Smooth muscle cell (in vitro differentiated cells): ENCODE results near the gene SPOUT1. TPM values are rescaled to one million over a fixed set of nuclear protein-coding genes. Genes with fewer than 3 reads are reported as not detected.
A peak's percentile ranks its signal among the peaks of the same experiment; 100 is the strongest.

Experiments
- DNase-seq: peaks from one replicate; lab custom pipeline; 2025; ENCODE audit not compliant: unreplicated experiment; lab: John Stamatoyannopoulos, UW
- H2AFZ ChIP-seq: fragments of 200-600 bp; sonication (generic); 2 replicates; pipeline ENCODE4 v1.6.0; 2016; ENCODE audit warnings: antibody characterized with exemption, low read depth, mild to moderate bottlenecking
- H3F3A ChIP-seq: fragments of 200-600 bp; sonication (generic); 2 replicates; pipeline ENCODE4 v1.6.0; 2017; ENCODE audit warnings: antibody characterized with exemption, low read depth
- H3K27ac ChIP-seq: fragments of 200-600 bp; sonication (generic); 2 replicates; pipeline ENCODE4 v1.5.1; 2016; ENCODE audit warnings: low read depth, mild to moderate bottlenecking
- H3K27me3 ChIP-seq: fragments of 200-600 bp; sonication (generic); 2 replicates; pipeline ENCODE4 v1.6.1; 2016; ENCODE audit warnings: low read depth, mild to moderate bottlenecking
- H3K36me3 ChIP-seq: fragments of 200-600 bp; sonication (generic); 2 replicates; pipeline ENCODE4 v1.5.1; 2016; ENCODE audit warnings: low read depth
- H3K4me1 ChIP-seq: fragments of 200-600 bp; sonication (generic); 2 replicates; pipeline ENCODE4 v1.5.1; 2016; ENCODE audit warnings: low read depth
- H3K4me2 ChIP-seq: fragments of 200-600 bp; sonication (generic); 2 replicates; pipeline ENCODE4 v1.6.0; 2016; ENCODE audit warnings: mild to moderate bottlenecking
- H3K4me3 ChIP-seq: fragments of 200-600 bp; sonication (generic); 2 replicates; pipeline ENCODE4 v1.5.1; 2016; ENCODE audit warnings: mild to moderate bottlenecking
- H3K79me2 ChIP-seq: fragments of 200-600 bp; sonication (generic); 2 replicates; pipeline ENCODE4 v1.6.0; 2016; ENCODE audit warnings: low read depth, mild to moderate bottlenecking
- H3K9ac ChIP-seq: fragments of 200-600 bp; sonication (generic); 2 replicates; pipeline ENCODE4 v1.6.0; 2016; ENCODE audit warnings: low read depth
- H3K9me3 ChIP-seq: fragments of 200-600 bp; sonication (generic); replicated peaks from 2 replicates; pipeline ENCODE4 v1.5.1; 2016; ENCODE audit warnings: low read depth
- H4K20me1 ChIP-seq: fragments of 200-600 bp; sonication (generic); 2 replicates; pipeline ENCODE4 v1.6.0; 2016; ENCODE audit warnings: low read depth
- CTCF ChIP-seq: fragments of 200-600 bp; sonication (generic); IDR thresholded peaks from 2 replicates; pipeline ENCODE4 v1.5.1; 2017; ENCODE audit warnings: borderline replicate concordance, mild to moderate bottlenecking, antibody characterized with exemption; ENCODE audit not compliant: insufficient read depth, poor library complexity, severe bottlenecking
- WGBS: methylation state at CpG from one replicate; pipeline ENCODE4 v1.1.7; 2016; ENCODE audit warnings: low lambda C conversion rate; 5-methylcytosine and 5-hydroxymethylcytosine counted together
- polyA plus RNA-seq: library from polyadenylated mRNA; unstranded; fragments of >200 nt; fragmentation: Nextera tagmentation; extraction: Ambion mirVana; gene quantifications from 2 replicates; pipeline ENCODE4 v1.2.1, GENCODE V29; 2016
- total RNA-seq: library from RNA; depleted of rRNA; stranded (reverse); fragments of >200 nt; gene quantifications from 2 replicates; pipeline ENCODE4 v1.2.3, GENCODE V29; 2014

The SPOUT1 gene
- total and polyA plus RNA-seq, 2 experiments from 2014 or later, result 8.7 to 50.4 TPM

GRCh38 chr9:128820665-128821583, 8.7 kb downstream of the SPOUT1 start:
- Histone ChIP-seq H3K27me3 (no peaks in the 10 kb centered on the region), H3K9ac (no peak overlapping the region), H3K27ac (no peak overlapping the region), H3K9me3 (no peaks in the 10 kb centered on the region), H4K20me1 (no peaks in the 10 kb centered on the region), H3K79me2 (no peaks in the 10 kb centered on the region), H3K4me2 (no peak overlapping the region), H3K4me3 (no peak overlapping the region), H3K4me1 (peaks cover 3% of the 10 kb centered on the region), H3F3A (no peaks in the 10 kb centered on the region), H3K36me3 (no peaks in the 10 kb centered on the region), H2AFZ (no peak overlapping the region)
- WGBS, result 95% methylated on average over 24 of the region's 24 CpGs
- no peak for TF ChIP-seq CTCF
- no peak for DNase-seq

- H3K79me2 ChIP-seq, result no peaks in the 10 kb centered on the region
- no peaks in the 10 kb centered on the region for H3K36me3 ChIP-seq
- no peak overlapping the region for H3K27ac ChIP-seq
- peak overlapping the region; percentile 93 for H3K4me2 ChIP-seq
- H2AFZ ChIP-seq, result no peak overlapping the region
- no peak for TF ChIP-seq CTCF
- H3K9ac ChIP-seq, result no peak overlapping the region
- no peaks in the 10 kb centered on the region for H3F3A ChIP-seq
- no peaks in the 10 kb centered on the region for H4K20me1 ChIP-seq
- no peaks in the 10 kb centered on the region for H3K9me3 ChIP-seq
- no peaks in the 10 kb centered on the region for H3K27me3 ChIP-seq
- peak overlapping the region; percentile 72 for H3K4me3 ChIP-seq
- H3K4me1 ChIP-seq, result peaks cover 3% of the 10 kb centered on the region
- 67% methylated on average over 18 of the region's 18 CpGs for WGBS
- DNase-seq, result no peak
These were observed 9.6 kb downstream of the SPOUT1 start for GRCh38 chr9:128819716-128820664.

- no peaks in the 10 kb centered on the region for H3K9me3 ChIP-seq
- DNase-seq, result no peak
- peak overlapping the region; percentile 31 for H3K9ac ChIP-seq
- no peak for TF ChIP-seq CTCF
- peak overlapping the region; percentile 69 for H2AFZ ChIP-seq
- no peaks in the 10 kb centered on the region for H4K20me1 ChIP-seq
- H3K79me2 ChIP-seq, result no peaks in the 10 kb centered on the region
- H3K4me2 ChIP-seq, result peak overlapping the region; percentile 93
- no peaks in the 10 kb centered on the region for H3K27me3 ChIP-seq
- 9% methylated on average over 86 of the region's 90 CpGs for WGBS
- no peaks in the 10 kb centered on the region for H3K36me3 ChIP-seq
- H3K27ac ChIP-seq, result no peak overlapping the region
- H3K4me3 ChIP-seq, result peak overlapping the region; percentile 72
- peaks cover 3% of the 10 kb centered on the region for H3K4me1 ChIP-seq
- no peaks in the 10 kb centered on the region for H3F3A ChIP-seq
These were observed 10.5 kb downstream of the SPOUT1 start for GRCh38 chr9:128818839-128819715.
